ENCODE measurements around the gene ANKH. TPM values are rescaled to one million over a fixed set of nuclear protein-coding genes. Genes with fewer than 3 reads are reported as not detected.

The ANKH gene
- total and polyA plus RNA-seq, 10 of the 15 experiments (the other 5 are each of a cell fraction or from before 2014, with no cell fraction given) = 2.1 to 43.9 (median 14.4) TPM

DNA sequence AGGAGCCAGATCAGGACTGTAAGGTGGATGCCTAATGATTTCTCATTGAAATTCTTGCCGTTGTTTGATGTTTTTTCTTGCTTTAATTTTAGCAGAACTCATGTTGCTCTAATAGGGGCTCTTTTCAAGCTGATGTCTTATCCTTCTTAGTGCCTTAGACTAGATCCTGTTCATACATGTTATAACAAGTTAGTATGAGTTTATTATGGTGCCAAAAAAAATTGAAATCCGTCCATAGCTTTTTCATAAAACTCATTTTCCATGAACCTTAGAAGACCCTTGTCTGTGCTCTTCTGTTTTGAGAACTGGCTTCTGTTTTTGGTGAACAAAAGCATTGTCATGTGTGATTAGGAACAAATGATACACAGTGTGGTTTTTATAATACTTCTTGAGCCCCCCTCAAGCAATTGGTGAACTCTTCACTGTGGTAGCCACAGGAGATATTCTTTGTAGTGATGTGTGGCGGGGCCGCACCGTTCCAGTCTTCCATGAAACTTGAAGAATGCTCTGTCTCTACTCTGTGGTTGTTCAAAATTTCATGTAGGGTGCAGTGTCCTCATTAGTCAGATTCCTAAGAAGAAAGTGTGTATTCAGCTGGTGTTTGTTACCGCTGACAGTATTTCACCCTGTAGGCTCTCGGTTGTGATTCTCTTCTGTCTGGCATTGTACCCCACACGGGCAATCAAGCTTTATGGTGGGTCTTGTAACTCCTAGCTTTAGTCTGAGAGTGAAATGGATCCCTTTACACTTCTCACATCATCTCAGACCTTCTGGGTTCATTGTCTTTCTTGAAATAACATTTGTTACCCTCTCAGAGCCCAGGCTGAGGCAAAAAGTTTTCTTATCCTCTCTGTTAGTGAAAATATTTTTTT, 196.4 kb downstream of the ANKH start:
- no peak for FAIRE-seq
- intact Hi-C loops (cut with micrococcal nuclease; ENCODE audit: unreplicated experiment) = loop anchor here (5.0 kb wide), 1 partner anchor 137 kb away; no protein-coding TSS in a partner anchor

More for the DNA sequence above, 196.4 kb downstream of the ANKH start:
- Histone ChIP-seq H3K27ac (ENCODE audit: control insufficient read depth, insufficient read depth) (peak overlapping the region; percentile 71), H3K27me3 (replicated peaks in 1 of 2; ENCODE audit: control insufficient read depth in 2 of 2, insufficient read depth in 2 of 2, low read length in 1 of 2) (no peaks in the 10 kb centered on the region), H3K4me2 (ENCODE audit: control insufficient read depth, insufficient read depth) (peak overlapping the region; percentile 89), H4K20me1 (ENCODE audit: control insufficient read depth, insufficient read depth) (peaks cover 3% of the 10 kb centered on the region; the same call in 1 of the 2 replicates), H3K9me3 (replicated peaks; ENCODE audit: control insufficient read depth, insufficient read depth, low read length) (no peaks in the 10 kb centered on the region), H3K4me1 (ENCODE audit: control insufficient read depth, insufficient read depth, low read length) (peaks cover 78% of the 10 kb centered on the region), H2AFZ (ENCODE audit: control insufficient read depth, low read depth, low read length) (no peak overlapping the region), H3K4me3 (peak overlapping the region; percentile 62), H3K36me3 (ENCODE audit: control insufficient read depth in 2 of 2, insufficient read depth in 2 of 2, low read length in 1 of 2) (peaks cover 4 to 43% of the 10 kb centered on the region in 2 experiments; a peak in 3 of 4 replicates), H3K9ac (ENCODE audit: control insufficient read depth, insufficient read depth, low read length) (peak overlapping the region; percentile 11), H3K79me2 (ENCODE audit: control insufficient read depth, insufficient read depth, low read length) (peaks cover 98% of the 10 kb centered on the region)
- TF ChIP-seq RELA (IDR thresholded peaks at IDR 0.05; ENCODE audit: borderline replicate concordance, partially characterized antibody) = no peak
- TF ChIP-seq BRCA1 (IDR thresholded peaks at IDR 0.05; ENCODE audit: low read depth, low read length) = no peak
- TF ChIP-seq MYC (IDR thresholded peaks at IDR 0.05; ENCODE audit: insufficient read depth, insufficient read length, insufficient replicate concordance, low read length, severe bottlenecking) = no peak
- no peak for TF ChIP-seq RFX5 (IDR thresholded peaks at IDR 0.05; ENCODE audit: low read depth, low read length)
- TF ChIP-seq, protein P1, sequence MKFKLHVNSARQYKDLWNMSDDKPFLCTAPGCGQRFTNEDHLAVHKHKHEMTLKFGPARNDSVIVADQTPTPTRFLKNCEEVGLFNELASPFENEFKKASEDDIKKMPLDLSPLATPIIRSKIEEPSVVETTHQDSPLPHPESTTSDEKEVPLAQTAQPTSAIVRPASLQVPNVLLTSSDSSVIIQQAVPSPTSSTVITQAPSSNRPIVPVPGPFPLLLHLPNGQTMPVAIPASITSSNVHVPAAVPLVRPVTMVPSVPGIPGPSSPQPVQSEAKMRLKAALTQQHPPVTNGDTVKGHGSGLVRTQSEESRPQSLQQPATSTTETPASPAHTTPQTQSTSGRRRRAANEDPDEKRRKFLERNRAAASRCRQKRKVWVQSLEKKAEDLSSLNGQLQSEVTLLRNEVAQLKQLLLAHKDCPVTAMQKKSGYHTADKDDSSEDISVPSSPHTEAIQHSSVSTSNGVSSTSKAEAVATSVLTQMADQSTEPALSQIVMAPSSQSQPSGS (IDR thresholded peaks at IDR 0.05; ENCODE audit: low read length) = no peak
- TF ChIP-seq POLR2A (IDR thresholded peaks at IDR 0.05; ENCODE audit: low read depth, low read length) = no peak
- TF ChIP-seq, protein P2, sequence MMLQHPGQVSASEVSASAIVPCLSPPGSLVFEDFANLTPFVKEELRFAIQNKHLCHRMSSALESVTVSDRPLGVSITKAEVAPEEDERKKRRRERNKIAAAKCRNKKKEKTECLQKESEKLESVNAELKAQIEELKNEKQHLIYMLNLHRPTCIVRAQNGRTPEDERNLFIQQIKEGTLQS (IDR thresholded peaks at IDR 0.05; ENCODE audit: borderline replicate concordance, extremely low read depth, low read depth, low read length) = no peak
- 0 out of 2 replicates have a peak, but pooled peaks have one; percentile 8 for TF ChIP-seq RUNX3 (IDR thresholded peaks at IDR 0.05; ENCODE audit: low read length)
- TF ChIP-seq, protein P3, sequence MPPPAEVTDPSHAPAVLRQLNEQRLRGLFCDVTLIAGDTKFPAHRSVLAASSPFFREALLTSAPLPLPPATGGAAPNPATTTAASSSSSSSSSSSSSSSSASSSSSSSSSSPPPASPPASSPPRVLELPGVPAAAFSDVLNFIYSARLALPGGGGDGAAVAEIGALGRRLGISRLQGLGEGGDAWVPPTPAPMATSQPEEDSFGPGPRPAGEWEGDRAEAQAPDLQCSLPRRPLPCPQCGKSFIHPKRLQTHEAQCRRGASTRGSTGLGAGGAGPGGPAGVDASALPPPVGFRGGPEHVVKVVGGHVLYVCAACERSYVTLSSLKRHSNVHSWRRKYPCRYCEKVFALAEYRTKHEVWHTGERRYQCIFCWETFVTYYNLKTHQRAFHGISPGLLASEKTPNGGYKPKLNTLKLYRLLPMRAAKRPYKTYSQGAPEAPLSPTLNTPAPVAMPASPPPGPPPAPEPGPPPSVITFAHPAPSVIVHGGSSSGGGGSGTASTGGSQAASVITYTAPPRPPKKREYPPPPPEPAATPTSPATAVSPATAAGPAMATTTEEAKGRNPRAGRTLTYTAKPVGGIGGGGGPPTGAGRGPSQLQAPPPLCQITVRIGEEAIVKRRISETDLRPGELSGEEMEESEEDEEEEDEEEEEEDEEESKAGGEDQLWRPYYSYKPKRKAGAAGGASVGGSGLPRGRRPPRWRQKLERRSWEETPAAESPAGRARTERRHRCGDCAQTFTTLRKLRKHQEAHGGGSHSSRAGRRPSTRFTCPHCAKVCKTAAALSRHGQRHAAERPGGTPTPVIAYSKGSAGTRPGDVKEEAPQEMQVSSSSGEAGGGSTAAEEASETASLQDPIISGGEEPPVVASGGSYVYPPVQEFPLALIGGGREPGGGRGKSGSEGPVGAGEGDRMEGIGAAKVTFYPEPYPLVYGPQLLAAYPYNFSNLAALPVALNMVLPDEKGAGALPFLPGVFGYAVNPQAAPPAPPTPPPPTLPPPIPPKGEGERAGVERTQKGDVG (CRISPR knock-in tag; IDR thresholded peaks at IDR 0.05) = no peak
- TF ChIP-seq ZNF24 (IDR thresholded peaks at IDR 0.05) = peak; percentile 32; the same call in 1 of the 2 replicates
- TF ChIP-seq, protein P4, sequence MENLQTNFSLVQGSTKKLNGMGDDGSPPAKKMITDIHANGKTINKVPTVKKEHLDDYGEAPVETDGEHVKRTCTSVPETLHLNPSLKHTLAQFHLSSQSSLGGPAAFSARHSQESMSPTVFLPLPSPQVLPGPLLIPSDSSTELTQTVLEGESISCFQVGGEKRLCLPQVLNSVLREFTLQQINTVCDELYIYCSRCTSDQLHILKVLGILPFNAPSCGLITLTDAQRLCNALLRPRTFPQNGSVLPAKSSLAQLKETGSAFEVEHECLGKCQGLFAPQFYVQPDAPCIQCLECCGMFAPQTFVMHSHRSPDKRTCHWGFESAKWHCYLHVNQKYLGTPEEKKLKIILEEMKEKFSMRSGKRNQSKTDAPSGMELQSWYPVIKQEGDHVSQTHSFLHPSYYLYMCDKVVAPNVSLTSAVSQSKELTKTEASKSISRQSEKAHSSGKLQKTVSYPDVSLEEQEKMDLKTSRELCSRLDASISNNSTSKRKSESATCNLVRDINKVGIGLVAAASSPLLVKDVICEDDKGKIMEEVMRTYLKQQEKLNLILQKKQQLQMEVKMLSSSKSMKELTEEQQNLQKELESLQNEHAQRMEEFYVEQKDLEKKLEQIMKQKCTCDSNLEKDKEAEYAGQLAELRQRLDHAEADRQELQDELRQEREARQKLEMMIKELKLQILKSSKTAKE (IDR thresholded peaks at IDR 0.05; ENCODE audit: low read depth, poor library complexity, severe bottlenecking) = no peak
- no peak for TF ChIP-seq SMAD1 (IDR thresholded peaks at IDR 0.05; ENCODE audit: low read depth, partially characterized antibody)
- TF ChIP-seq ZNF217 (IDR thresholded peaks at IDR 0.05) = no peak
- no peak for TF ChIP-seq SIN3A (IDR thresholded peaks at IDR 0.05; ENCODE audit: low read depth, low read length)
- WGBS (ENCODE audit: insufficient coverage, insufficient replicate concordance, low lambda C conversion rate, missing lambda C conversion rate) = 58% methylated on average over 8 of the region's 8 CpGs
- ChIA-PET SMC1A (ENCODE audit: uncharacterized antibody, unreplicated experiment) (interaction anchor here (1.4 to 6.0 kb wide), 3 partner anchors 7 to 15 kb away, joined by 3 to 55 read pairs (median 27); no protein-coding TSS in a partner anchor), RAD21 (ENCODE audit: unreplicated experiment) (interaction anchor here (1.3 to 4.2 kb wide), 5 partner anchors 8 to 327 kb away, joined by 3 to 20 read pairs (median 4); no protein-coding TSS in a partner anchor), POLR2A (interaction anchor here (1.0 to 5.4 kb wide), 4 partner anchors 8 to 18 kb away, joined by 3 to 31 read pairs (median 4); no protein-coding TSS in a partner anchor), CTCF (interaction anchor here (0.9 to 3.8 kb wide), 6 partner anchors 9 to 278 kb away, joined by 3 to 17 read pairs (median 6); no protein-coding TSS in a partner anchor)
- in situ Hi-C loops (cut with MboI) = loop anchor here (25.0 kb wide), 1 partner anchor 513 kb away; no protein-coding TSS in a partner anchor
- DNase-seq (ENCODE audit: low read depth, low spot score) = no peak
- peak; percentile 2 for ATAC-seq
- BruUV-seq (replicated peaks) = no TSS peak

Data from GM12878 (cell line).